GM10248 (cell line): ENCODE data around the gene PWWP2A.
A peak's percentile ranks its signal among the peaks of the same experiment; 100 is the strongest.

ENCODE experiments used
- CTCF ChIA-PET: fragments of 300-600 bp; sonication (Branson Sonifier 250); formaldehyde crosslinking; extraction: SDS; loops from one replicate; lab custom pipeline; 2021; ENCODE audit warnings: antibody characterized with exemption; lab: Yijun Ruan, JAX
- POLR2A ChIA-PET: fragments of 350-650 bp; sonication (Branson Sonifier 250); formaldehyde crosslinking; extraction: SDS; loops from one replicate; lab custom pipeline; 2020; ENCODE audit warnings: antibody characterized with exemption; lab: Yijun Ruan, JAX
- DNase-seq: peaks from one replicate; pipeline ENCODE4 v3.0.0; 2012; ENCODE audit errors: extremely low spot score
- CTCF ChIP-seq: IDR thresholded peaks from 2 replicates; pipeline ENCODE4 v1.5.1; 2012; ENCODE audit warnings: mild to moderate bottlenecking, low read depth; ENCODE audit errors: extremely low read depth, missing control alignments, control extremely low read depth

Gene PWWP2A

GRCh38 chr5:160133071-160133917 lies 14.0 kb upstream of the PWWP2A start:
- no peak for DNase-seq
- ChIA-PET CTCF (interaction anchor here (0.8 kb wide), 1 partner anchor 26 kb away, joined by 3 read pairs; no protein-coding TSS in a partner anchor), POLR2A (no interaction called here)
- TF ChIP-seq CTCF = no peak

- ChIA-PET CTCF (interaction anchor here (0.8 to 1.5 kb wide), 4 partner anchors 23 to 108 kb away, joined by 3 to 5 read pairs (median 3); no protein-coding TSS in a partner anchor), POLR2A (no interaction called here)
- no peak for TF ChIP-seq CTCF
- no peak for DNase-seq
Observed at GRCh38 chr5:160129841-160130240, 10.6 kb upstream of the PWWP2A start.

GRCh38 chr5:160128632-160129031 lies 9.4 kb upstream of the PWWP2A start:
- CTCF ChIA-PET = no interaction called here
- no peak for DNase-seq
- POLR2A ChIA-PET = no interaction called here
- TF ChIP-seq CTCF = no peak

- TF ChIP-seq CTCF = no peak
- CTCF ChIA-PET = no interaction called here
- POLR2A ChIA-PET = no interaction called here
- no peak for DNase-seq
Observed at GRCh38 chr5:160119905-160120266, 636 bp upstream of the PWWP2A start.

GRCh38 chr5:160118349-160119141 lies 705 bp downstream of the PWWP2A start:
- POLR2A ChIA-PET = no interaction called here

More at GRCh38 chr5:160118349-160119141, 705 bp downstream of the PWWP2A start:
- CTCF ChIA-PET = interaction anchor here (1.3 kb wide), 1 partner anchor 17 kb away, joined by 3 read pairs; no protein-coding TSS in a partner anchor
- no peak for TF ChIP-seq CTCF
- DNase-seq = peak; percentile 53
